ENCODE data around the gene SSBP1.
"Not testable (repeated sequence)": the region's sequence is repeated elsewhere in the genome, so short reads cannot be mapped to it uniquely, and the experiment has no call there.

Gene SSBP1

DNA sequence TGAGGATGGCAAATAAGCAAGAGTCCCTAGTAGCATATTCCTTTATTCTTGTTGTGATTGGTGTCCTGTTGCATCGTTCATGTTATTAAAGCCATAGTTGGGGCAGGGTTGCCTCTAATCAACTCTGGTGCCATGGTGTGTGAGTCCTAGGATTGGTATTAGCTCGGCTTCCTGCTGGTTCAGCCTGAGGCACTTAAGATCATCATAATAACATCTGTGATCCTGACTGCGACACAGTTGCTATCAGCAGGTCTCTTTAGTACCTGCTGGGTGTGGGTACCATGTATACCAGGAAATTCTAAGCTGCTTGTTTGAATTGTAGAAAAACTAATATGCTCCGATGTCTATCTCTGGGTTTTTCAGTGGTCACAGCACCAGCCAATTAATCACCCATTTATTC lies 28.4 kb upstream of the SSBP1 start:
- no peak for DNase-seq

DNA sequence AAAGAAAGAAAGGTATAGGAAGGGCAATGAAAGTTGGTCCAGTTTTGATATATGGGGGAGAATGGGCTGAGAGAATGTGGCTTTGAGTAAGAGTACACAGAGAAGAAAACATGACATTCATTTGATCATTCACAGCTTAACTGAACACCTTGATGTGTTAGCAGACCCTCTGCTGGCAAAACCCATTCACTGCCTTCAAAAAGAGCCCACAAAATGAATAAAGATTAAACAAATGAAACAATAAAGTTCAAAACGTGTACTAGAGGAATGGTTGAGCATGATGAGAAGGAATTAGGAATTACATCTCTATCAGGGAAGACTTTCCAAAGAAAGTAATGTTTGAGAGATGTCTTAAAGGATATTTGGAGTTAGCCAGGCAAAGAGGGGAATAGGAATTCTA lies 27.9 kb upstream of the SSBP1 start:
- DNase-seq = no peak

DNA sequence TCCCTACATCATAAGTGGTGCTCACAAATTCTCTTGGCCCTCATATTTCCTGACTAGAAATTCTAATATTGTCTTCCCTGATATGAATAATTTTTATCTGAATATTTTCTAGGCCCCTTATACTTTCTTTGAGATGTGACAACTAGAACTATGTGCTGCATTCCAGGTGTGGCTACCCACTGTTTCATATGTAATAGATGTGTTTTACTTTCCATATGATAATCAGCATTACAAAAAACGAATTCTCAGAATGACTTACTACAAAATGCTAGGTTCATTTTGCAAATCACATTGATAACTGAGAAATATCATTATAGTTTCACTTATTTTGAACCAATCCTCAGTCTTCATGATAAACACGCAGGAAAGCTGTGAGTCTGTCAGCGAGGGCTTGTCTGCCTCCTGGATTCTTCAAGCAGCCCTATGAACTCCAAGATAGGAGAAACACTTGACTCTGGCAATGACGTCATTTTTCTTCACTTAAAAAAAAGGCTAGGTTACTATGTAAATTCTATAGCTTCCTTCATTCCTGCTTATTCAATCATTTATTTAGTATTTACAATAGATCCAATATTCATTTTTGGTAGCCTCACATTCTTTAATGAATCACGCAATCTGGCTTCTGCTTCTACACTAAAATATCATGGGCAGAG lies 25.4 kb upstream of the SSBP1 start:
- no peak for DNase-seq

DNA sequence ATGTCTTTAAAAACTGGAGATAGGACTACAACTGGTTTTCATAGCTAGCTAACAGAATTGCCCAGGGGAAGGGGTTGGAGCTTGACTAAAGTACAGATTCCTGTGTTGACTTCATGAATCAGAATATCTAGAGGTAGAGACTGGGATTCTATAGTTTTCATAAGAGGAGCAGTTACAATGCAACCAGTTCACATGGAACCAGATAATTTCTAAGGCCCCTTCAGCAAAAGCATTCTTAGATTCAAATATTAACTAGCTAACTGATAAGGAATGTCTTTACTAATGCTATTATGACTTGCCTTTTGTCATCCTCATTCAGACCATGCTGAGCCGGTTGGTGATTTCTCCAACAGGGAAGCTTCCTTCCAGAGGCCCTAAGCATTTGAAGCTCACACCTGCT lies 24.3 kb upstream of the SSBP1 start:
- no peak for DNase-seq

DNA sequence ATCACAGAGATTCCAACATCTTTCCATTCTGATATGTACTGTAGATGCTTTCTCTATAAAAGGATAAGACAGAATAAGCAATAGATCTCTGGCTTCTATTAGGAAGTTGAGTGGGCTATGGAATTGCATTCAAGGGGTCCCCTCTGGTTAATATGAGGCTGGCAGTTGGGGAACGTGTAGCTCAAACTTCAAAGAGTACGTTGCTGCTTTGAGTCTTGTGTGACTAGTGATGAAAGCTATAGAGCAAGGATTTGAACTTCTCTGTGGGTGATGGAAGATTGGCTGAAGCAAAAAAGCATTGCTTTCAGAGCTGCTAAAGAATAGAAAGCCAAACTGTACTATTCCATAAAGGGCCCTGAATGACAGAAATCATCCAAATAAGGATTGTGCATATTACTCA lies 23.6 kb upstream of the SSBP1 start:
- DNase-seq = no peak

DNA sequence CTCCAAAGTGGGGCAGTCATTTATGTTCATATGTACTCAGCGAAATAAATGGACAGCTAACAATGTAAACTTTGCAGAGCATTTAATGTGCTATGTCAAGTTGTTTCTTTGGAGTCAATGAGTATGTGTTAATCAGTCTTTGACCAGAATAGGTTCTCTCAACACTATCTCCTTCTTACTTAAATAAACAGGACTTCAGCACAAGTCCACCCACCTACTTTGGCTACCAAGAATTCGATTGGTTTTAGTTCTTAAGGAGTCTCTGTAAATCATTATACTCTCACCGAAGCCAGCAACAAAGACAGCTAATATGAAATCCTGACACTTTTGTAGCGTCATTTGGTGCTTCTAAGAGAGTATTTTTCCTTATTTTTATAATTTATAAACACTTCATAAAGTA lies 23.1 kb upstream of the SSBP1 start:
- DNase-seq = no peak

DNA sequence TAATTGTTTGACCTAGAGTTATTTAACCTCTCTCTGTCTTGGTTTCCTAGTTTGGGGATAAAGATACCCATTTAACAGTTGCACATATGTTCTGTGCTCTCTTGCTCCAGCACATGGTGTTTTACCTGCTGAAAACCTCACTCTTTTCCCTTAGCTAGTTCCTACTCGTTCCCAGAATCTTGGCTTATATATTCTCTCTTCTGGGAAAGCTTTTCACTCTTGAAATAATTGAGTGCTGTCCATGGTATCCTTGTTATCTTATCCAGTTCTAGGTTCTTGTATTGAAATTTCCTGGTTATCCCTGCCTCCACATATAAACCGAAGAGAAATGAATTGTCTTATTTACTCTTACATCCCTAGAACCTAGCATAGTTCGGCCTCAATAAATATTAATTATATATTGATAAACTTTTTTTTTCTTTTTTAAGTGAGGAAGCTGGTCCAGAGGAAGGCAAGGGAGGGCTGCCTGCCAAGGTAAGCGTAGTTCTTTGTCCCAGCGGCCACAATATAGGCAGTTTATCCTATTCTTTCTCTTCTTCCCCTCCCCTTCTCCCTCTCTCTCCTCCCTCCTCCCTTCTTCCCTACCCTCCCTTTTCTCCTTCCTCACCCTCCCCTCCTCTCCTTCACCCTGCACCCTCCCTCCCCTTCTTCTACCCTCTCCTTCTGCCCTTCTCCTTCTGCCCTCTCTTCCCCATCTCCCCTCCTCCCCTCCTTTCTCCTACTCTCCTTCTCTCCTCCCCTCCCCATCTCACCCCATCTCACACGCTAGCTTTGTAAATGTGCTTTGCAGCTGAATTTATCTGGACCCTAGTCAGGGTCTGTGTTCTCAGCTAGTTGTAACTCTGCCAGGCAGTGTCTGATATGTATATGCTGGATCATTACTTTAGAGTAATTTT lies 22.1 kb upstream of the SSBP1 start:
- DNase-seq = no peak

DNA sequence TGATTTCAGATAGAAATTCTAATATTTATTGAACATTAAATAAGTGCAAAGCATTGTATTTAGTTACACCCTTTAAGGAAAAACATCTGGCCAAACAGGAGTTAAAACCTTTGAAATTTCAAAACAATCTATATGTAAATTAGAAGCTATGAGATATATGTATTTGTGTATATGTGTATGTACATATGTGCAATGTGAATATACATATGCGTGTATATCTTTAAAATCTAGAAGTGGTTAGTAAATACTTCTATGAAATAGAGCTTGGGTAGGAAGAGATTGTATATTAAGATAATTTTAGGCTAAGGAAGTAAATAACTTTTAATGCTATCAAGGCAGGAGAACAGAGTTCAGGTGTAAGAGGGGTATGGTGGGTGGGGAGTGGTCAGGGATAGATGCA lies 20.7 kb upstream of the SSBP1 start:
- DNase-seq = no peak

DNA sequence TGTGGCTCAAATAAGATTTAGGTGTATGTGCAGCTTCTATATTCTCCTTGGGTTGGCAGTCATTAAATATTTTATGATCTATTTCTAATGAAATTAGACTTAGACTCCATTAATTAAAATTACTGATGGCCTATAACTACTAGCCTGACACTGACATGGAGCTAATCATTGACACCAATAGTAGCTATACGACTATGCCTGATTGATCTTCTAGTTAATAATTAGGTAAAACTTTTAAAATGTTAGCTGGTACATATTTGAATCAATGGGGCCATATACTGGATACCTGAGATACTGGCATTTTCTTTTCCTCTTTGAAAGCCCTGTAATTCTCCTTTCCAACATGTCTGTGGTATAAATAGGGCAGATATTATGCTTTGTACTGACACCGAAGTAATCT lies 15.6 kb upstream of the SSBP1 start:
- DNase-seq = no peak

DNA sequence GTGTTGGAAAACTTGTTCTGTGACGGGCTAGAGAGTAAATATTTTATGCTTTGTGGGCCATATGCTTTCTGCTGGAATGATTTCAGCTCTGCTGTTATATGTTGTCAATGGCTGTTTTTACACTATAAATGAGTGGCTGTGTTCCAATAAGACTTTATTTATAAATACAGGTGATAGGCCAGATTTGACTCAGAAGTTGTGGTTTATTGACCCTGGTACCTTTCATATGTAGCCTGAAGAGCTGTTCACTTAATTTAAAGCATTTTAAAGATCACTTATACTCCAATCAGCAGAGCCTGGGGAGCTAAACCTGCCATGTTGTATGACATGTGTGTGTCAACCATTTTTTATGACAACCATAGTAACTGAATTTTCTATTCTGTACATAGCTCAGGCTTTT lies 9.1 kb upstream of the SSBP1 start:
- DNase-seq = no peak

DNA sequence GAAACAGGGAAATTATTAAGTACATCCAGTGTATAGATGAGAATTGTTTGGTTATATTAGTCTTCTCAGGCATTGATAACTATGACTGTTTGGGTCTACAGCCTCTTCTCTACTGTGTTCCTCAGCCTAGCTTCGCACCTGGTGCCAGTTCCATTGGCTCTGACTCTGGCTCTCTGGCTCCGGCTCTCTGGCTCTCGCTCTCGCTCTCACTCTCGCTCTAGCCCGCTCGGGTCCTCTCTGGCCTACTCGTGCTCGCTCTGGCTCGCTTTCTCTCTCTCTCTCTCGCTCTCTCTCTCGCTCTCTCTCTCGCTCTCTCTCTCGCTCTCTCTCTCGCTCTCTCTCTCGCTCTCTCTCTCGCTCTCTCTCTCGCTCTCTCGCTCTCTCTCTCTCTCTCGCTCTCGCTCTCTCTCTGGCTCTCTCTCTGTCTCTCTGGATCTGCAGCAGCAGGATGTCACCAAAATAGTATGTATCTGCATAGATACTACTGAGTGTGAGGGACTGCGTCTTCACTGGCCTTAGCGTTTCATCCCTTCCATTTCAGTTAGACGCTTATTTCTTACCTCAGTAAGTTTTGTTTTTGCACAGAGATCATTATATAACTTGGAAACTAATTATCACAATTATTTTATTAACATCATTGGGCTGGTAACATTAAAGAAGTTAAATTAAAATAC lies 6.5 kb upstream of the SSBP1 start:
- DNase-seq = no peak

DNA sequence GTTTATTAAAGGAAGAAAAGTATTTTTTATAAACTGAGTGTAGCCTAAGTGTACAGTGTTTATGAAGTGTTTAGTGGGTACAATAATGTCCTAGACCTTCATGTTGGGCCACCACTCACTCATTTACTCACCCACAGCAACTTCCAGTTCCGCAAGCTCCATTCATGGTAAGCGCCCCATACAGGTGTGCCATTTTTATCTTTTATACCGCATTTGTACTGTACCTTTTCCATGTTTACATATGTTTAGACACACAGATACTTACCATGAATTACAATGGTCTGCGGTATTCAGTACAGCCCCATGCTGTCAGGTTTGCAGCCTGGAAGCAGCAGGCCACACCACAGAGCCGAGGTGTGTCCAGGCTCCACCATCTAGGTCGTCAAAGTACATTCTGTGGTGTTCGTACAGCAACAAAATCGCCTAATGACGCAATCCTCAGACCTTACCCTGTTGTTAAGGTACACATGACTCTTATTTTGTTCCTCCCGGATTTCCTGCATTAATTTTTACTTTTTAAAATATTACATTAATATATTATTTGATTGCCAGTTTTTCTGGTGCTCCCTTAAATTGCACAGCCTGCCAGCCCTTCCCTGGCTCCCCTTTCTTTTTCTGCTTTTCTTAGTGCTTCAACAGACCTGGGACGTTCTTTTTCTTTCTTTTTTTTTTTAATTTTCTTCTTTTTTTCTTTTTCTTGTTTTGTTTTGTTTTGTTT lies 881 bp upstream of the SSBP1 start:
- peak; percentile 7 for DNase-seq

DNA sequence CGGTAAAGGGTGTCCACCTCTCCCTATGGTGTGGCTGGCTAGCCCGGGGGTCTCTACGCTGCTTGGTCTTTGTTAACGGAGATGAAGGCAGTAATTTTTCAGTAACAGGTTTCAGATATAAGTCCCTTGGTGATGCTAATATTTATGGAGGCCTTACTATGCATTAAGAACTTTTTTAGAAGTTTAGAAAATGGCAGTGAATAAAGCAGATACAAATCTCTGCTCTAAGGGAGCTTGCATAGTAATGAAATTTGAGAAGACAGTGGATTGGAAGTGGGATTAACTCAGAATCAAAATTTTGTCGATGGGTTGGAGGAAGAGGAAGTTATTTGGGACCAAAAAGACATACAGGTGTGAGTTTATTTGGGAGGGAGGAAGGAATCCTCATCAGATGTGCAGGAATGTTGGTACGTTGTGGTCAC lies 445 bp downstream of the SSBP1 start:
- no peak for DNase-seq

DNA sequence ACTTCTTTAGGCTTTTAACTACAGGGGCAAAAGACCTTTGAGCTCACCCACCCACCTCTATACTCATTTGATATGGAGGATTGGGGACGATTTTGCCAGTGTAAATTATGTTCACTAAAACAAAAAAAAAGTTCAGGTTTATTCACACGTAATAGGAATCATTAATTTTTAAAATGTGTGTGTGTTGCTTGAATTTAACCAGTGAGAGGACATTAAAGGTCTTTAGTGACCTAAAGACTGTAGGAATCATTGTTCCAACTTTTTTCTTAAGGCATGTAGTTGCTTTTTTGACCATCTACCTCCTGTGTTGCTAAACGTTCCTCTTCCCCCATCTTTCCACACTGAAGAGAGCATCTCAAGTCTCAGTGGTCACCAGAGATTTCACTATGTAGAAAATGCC lies 1.1 kb downstream of the SSBP1 start:
- no peak for DNase-seq

DNA sequence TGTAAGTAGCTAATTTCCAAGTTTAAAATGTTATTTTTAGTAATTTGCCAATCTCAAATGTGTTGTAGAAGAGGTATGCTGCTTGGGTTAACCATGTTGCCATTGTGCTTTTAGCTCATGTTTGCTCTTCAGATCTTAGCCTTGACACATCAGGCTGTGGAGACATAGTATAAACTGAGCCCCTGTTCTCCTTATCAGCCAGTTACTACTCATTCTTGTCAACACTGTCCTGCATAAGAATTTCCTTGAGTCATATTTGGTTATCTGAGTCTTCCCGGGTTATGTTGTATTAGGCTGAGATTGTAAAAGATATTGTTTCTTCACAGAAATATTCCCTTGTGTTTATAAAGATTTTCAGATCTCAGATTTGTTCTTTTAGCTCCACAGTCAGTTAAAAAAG lies 4.1 kb downstream of the SSBP1 start:
- no peak for DNase-seq

DNA sequence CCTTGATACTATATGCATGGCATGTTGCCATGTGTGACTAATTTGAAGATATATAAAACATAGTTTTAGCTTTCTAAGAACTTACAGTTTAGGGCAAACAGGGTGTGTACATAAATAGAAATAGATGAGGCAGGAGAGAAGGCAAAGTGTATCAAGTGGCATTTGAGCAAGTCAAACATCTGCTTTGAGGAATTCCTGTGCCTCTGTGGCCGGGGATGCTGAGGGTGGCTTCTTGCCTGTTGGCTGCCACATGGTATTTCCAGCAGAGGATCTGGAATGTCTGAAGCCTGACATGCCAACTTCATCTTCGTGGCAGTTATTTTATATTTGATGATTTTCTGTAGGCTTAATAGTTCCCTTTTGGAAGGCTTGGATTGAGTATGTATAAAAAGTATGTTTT lies 6.0 kb downstream of the SSBP1 start:
- DNase-seq = no peak

DNA sequence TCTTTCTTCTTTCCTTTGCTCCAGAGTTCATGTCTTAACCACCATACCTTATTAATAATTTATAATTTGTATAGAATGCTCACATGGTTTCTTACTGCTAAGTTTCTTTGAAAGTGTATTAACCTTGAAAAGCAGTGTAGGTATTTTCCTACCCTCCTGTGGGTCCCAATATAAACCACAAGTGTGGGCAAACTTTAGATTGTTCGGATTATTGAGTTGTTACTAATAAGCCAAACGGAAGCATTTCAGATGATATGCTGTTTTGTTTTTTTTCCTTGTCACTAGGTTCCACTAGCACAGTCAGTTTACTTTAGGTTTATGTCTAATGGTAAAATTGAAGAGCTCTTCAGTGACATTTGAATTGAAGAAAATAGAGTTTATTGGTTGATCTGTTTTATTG lies 10.2 kb downstream of the SSBP1 start:
- DNase-seq = no peak

DNA sequence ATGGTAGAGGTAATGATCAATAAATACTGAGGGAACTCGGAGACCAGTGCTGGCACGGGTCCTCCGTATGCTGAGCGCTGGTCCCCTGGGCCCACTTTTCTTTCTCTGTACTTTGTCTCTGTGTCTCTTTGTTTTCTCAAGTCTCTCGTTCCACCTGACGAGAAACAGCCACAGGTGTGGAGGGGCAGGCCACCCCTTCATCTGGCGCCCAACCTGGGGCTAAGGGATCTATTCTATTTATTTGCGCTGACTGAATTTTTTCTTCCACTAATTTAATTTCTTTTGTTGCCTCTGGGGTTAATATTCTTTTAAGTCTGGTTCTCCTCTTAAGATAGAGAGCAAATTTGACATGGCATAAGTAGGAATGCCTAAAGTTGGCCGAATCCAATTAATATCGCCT lies 13.7 kb downstream of the SSBP1 start:
- not testable (repeated sequence) for DNase-seq

DNA sequence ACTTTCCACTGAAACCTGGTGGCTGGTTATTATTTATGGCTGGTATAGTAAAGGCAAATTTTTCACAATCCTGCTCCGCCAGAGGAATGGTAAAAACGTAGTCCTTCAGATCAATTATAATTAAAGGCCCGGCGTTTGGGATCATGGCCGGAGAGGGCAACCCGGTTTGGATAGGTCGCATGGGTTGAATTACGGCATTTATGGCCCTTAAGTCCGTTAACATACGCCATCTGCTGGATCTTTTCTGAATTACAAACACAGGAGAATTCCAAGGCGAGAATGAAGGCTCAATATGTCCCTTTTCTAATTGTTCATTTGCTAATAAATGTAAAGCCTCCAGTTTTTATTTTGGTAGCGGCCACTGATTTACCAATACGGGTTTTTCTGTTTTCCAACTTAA lies 14.5 kb downstream of the SSBP1 start:
- DNase-seq = no peak

DNA sequence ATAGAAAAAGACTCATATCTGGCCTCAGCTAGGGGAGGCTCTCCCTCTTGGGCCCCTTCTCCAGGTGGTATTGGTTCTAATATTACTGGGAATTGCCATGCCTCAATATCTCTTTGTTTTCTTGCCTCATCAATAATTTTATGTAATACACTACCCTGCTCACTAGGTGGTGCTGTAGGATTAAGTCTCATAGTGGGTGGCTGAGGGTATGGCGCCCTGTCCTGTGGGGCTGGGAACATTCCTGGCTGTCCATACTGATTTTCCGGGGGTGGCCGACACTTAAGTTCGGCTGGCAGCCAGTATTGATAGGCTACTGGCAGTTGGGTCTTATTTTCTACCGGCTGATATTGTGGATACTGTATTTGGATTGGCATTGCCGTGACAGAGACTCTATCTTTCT lies 16.8 kb downstream of the SSBP1 start:
- no peak for DNase-seq

DNA sequence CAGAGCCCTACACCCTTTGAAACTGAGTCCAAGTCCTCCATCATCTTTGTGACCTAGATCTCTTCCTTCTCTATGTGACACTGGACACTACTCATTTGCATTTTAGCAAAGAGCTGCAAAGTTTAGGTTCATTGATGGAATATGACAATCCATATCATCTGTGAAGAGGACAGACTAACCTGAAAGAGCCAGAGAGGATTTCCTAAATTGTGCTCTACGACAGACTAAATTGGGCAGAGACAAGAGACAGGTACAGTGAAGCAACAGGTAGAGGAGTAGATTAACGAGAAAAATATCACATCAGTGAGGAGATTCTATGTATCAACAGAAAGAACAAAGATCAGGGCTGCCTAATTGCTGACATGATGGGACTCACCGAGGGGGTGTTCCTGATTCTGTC lies 25.6 kb downstream of the SSBP1 start, which contains the start of gene TAS2R3:
Gene TAS2R3 (plus strand): TSS at position 301 of the 400 bp plus-strand sequence. CDS start 62 bp downstream, at position 363.
- DNase-seq = no peak

DNA sequence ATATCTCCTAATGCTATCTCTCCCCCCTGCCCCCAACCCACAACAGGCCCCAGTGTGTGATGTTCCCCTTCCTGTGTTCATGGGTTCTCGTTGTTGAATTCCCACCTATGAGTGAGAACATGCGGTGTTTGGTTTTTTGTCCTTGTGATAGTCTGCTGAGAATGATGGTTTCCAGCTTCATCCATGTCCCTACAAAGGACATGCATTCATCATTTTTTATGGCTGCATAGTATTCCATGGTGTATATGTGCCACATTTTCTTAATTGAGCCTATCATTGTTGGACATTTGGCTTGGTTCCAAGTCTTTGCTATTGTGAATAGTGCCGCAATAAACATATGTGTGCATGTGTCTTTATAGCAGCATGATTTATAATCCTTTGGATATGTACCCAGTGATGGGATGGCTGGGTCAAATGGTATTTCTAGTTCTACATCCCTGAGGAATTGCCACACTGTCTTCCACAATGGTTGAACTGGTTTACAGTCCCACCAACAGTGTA lies 32.0 kb downstream of the SSBP1 start:
- DNase-seq = not testable (repeated sequence)

DNA sequence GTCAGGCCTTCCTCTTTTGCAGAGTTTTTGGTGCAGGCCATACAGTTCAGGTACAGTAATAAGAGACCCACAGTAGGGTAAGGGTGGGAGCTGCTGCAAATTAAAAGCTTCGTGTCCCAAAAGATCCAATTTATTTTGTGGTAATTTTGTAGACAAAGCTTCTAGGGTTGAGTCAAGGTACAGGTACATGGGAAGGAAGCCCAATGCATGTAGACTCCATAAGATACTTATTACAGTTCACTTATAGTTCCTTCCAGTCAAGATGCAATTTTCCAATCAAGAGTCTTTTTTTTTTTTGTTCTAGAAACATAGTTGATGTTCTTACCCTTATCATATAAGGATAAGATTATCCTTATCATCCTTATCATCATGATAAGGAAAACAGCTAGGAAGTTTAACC lies 38.2 kb downstream of the SSBP1 start, which contains the start of gene TAS2R4:
Gene TAS2R4 (plus strand): TSS at position 301 of the 400 bp plus-strand sequence. CDS start 1,815 bp downstream, outside the sequence.
- no peak for DNase-seq

Data from CD4-positive, alpha-beta T cell treated with Interleukin-6 for 4 hours (primary cell).